HG02763 (cell line): ENCODE measurements around the gene STPG3.

Experiments
- ATAC-seq: cut with Tn5 transposase; IDR thresholded peaks from one replicate; pipeline ENCODE4 v1.9.1; 2021; ENCODE audit warnings: mild to moderate bottlenecking, moderate library complexity; ENCODE audit not compliant: unreplicated experiment

STPG3 gene

GRCh38 chr9:137251194-137251461 lies at the start of gene STPG3:
STPG3 (plus strand) TSS chr9:137251286; CDS start chr9:137251287, 1 bp downstream.
- ATAC-seq, result no peak

DNA sequence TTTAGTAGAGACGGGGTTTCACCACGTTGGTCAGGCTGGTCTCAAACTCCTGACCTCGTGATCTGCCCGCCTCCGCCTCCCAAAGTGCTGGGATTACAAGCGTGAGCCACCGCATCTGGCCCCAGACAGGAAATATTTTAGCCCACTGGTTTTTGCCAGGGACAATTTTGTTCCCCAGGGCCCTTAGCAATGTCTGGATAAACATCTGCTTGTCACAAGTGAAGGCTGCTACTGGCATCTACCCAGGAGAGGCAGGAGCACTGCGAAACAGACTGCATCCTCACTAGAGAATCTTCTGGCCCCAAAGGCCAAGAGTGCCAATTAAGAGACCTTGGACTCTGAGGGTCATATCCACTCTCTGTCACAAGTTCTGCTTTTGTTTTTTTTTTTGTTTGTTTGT lies 48.1 kb upstream of the STPG3 start:
- ATAC-seq, result no peak

DNA sequence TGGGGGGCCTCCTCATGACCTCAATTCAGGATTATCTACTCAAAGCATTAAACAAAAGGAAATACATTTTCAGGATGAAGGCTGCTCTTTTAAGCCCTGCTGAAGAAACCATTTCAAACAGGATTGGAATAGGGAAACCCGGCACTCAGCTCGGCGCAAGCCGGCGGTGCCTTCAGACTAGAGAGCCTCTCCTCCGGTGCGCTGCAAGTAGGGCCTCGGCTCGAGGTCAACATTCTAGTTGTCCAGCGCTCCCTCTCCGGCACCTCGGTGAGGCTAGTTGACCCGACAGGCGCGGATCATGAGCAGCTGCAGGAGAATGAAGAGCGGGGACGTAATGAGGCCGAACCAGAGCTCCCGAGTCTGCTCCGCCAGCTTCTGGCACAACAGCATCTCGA lies 46.4 kb upstream of the STPG3 start:
- no peak for ATAC-seq

DNA sequence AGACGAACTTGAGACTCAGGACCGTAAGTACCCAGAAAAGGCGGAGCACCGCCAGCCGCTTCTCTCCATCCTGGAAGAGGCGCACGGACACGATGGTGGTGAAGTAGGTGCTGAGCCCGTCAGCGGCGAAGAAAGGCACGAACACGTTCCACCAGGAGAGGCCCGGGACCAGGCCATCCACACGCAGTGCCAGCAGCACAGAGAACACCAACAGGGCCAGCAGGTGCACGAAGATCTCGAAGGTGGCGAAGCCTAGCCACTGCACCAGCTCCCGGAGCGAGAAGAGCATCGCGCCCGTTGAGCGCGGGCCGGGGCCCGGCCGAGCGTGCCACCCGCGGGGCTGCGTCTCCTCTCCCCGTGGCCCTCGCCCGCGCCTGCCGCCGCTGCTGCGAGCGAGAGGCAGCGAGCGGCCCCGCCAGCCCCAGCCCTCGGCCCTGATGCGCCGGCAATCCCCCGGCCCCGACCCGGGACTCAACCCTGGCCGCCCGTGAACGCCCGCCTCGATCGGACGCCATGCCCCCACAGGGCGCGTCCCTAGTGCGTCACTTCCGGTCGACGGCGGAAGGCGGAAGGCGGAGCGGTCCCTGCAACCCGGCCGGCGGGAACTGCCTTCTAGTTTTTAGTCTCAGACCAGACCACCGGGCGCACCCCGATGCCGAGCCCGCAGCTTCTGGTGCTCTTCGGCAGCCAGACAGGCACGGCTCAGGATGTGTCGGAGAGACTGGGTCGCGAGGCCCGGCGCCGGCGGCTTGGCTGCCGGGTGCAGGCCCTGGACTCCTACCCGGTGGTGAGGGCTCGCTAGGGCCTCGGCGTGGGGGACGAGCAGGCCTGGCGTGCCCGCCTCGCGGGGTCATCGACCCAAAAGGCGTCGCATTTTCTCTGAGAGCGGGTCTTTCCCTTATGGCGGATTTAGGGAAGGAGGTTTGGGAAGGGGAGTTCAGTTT lies 45.7 kb upstream of the STPG3 start, which contains the start of the genes NDOR1 and TMEM203:
TSS of gene NDOR1 (plus strand) at position 575 of the 944 bp plus-strand sequence. CDS start at position 653, 78 bp downstream.
TSS of gene TMEM203 (minus strand) at position 523 of the 944 bp plus-strand sequence. CDS start at position 289, 234 bp downstream.
- no peak for ATAC-seq

- ATAC-seq, result no peak
These were observed 44.5 kb upstream of the STPG3 start for GRCh38 chr9:137206602-137207001.

DNA sequence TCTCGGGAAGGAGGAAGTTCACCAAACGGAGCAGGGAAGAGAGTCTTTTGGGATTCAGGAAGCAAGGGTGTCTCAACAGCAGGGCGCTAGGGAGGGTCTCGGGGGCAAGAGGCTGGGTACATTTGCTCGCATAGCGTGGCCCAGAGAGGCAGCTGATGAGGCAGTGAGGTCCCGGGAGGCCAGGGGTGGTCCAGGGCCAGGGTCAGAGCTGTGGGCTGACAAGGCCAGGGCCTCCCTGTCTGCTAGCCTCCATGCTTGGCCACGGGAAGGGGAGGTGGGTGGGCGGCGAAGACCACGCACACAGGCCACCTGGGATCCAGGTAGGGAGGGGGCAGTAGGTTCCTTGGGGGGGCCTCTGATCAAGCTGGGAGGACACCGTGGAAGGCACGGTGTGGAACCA lies 39.6 kb upstream of the STPG3 start:
- ATAC-seq, result no peak

GRCh38 chr9:137212520-137212919 lies 38.6 kb upstream of the STPG3 start:
- no peak for ATAC-seq

DNA sequence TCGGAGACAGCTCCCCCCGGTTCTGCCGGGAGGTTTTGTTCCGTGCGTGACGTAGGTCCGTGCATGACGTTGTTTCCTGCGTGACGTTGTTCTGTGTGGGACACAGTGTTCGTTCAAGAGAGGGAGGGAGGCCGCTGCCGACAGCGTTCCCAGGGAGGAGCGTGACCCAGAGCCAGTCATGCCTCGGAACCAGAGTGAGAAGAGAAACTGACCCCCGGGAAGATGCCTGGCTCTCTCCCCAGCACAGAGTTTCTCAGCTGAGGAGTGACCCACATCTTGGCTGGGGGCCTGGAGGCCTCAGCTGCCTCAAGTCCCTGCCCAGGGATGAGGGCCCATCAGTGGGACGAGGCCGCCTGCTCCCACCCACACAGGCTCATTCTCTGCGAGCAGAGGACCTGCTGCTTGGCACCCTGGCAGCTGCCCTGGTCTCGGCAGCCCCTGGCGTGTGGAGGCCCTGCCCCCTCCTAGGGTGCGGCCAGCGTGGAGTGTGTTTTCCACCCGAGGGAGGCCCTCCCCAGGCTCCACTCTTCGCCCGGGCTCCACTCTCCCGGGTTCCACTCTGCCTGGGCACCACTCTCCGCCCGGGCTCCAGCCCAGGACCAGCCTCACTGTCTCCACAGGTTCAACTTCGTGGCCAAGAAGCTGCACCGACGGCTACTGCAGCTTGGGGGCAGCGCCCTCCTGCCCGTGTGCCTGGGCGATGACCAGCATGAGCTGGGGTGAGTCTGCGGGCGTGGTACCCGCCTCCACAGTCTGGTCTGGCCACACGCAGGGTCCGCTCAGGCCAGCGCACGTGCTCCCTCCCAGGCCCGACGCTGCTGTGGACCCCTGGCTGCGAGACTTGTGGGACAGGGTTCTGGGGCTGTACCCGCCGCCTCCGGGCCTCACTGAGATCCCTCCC lies 37.7 kb upstream of the STPG3 start:
- ATAC-seq, result no peak

DNA sequence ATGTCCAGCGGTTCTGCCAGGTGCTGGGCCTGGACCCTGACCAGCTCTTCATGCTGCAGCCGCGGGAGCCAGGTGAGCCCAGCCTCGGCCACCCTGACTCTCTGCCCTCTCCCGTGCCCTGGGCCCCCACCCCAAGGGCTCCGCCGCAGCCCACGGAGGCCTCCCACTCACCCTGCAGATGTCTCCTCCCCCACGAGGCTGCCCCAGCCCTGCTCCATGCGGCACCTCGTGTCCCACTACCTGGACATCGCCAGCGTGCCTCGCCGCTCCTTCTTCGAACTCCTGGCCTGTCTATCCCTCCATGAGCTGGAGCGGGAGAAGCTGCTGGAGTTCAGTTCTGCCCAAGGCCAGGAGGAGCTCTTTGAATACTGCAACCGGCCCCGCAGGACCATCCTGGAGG lies 36.5 kb upstream of the STPG3 start:
- ATAC-seq, result no peak

GRCh38 chr9:137215196-137215986 lies 35.7 kb upstream of the STPG3 start:
- ATAC-seq, result no peak

DNA sequence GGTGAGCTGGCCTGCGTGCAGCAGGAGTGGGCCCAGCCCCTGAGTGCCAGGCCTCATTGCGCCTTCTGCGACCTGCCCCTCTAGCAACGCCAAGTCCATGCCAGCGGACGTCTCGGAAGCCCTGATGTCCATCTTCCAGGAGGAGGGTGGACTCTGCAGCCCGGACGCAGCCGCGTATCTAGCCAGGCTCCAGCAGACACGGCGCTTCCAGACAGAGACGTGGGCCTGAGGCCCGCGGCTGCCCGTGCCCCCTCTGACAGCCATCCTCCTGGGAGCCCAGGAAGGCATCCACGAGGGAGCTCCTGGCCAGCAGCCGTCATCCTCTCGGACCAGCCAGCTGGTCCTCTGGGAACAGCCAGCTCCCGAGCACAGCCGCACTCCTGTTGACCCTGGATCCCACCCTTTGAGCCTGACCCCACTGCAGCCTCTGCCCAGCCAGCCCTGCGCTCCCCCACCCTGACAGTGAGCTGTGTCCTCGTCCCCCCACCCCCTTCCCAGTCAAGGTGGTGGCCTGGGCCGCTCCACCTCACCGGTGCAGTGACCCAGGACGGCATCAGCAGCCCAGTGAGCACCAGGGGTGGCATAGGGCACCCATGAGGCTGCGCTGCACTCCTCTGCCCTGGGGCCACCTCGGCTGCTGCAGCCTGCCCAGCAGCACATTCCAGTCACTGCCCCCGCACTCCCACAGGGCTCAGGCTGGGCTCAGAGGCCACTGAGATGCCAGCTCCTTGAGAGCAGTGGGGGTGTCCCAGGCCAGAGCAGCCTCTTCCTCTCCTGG lies 34.7 kb upstream of the STPG3 start:
- ATAC-seq, result no peak

- ATAC-seq, result no peak
These were observed 33.5 kb upstream of the STPG3 start for GRCh38 chr9:137217276-137218211.

- ATAC-seq, result no peak
These were observed 32.8 kb upstream of the STPG3 start for GRCh38 chr9:137218212-137218753.

- no peak for ATAC-seq
These were observed 32.3 kb upstream of the STPG3 start for GRCh38 chr9:137218754-137219271.

- ATAC-seq, result no peak
These were observed 31.2 kb upstream of the STPG3 start for GRCh38 chr9:137219757-137220316.

DNA sequence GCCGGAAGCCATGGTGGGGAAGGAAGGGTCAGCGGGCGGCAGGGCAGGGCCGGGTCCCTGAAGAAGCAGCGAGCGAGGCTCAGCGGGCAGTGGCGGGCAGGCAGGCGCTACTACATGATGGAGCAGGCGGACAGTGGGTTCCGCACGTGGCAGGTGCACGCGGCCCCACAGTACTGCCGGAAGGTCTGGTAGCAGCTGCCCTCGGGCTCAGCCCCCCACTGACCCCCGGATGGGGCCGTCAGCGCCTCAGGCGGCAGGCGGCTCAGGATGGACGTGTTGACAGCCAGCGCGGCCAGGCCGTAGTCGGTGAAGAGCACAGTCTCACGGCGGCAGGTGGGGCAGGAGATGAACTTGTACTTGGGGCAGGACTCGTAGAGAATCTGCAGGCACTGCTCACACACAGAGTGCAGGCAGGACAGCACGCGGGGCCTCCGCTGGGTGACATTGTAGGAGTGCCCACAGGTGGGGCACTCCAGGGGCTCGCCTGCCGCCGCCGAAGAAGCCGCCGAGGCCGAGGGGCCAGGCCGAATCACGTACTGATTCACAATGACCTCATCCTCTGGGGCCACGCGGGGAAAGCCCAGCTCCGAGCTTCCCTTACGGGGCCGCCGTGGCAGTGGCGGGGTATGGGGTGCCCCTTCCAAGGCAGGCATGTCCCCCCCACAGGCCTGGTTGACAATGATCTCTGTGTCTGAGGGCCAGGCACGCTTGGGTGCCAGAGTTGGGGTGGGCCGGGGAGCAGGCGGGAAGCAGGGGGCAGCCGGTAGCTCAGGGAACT lies 30.6 kb upstream of the STPG3 start:
- ATAC-seq, result no peak

GRCh38 chr9:137221095-137221505 lies 30.0 kb upstream of the STPG3 start:
- no peak for ATAC-seq
